ENCODE results near the gene ZFP92. TPM values are rescaled to one million over a fixed set of nuclear protein-coding genes. Genes with fewer than 3 reads are reported as not detected.
"Not testable (repeated sequence)": the region's sequence is repeated elsewhere in the genome, so short reads cannot be mapped to it uniquely, and the experiment has no call there.

Gene ZFP92
- total RNA-seq, 2 experiments from 2014 or later: 1.7 to 1.9 TPM

DNA sequence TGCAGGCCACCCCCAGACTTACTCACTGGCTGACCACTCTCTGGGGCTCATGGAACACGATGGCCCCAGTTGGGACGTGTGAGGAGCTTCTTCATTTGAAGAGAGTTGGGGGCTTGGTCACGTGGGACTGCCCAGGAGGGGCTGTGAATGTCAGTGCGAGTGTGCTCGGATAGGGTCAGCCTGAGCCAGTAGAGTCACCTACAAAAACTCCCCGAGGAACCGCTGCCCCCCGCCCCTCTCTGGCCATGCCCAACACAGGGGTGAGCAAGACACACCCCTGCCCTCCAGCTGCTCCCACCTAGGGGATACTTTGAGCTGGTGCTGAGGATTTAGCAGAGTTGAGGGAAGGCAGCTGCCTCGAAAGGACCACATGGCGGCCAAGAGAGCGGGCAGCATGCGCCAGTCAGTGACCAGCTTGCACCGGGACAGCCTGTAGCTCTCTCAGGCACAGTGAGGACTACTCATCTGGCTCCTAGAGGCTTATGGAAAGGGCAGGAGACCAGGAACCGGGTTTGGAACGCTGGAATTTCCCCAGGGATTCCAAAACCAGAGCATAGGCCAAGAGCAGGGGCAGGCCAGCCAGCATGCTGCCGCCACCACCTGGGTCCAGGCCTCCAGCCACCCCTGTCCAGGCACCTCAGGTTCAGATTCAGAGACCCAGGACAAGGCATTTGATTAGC lies 18.5 kb upstream of the ZFP92 start:
- ChIA-PET POLR2A (no interaction called here), CTCF (no interaction called here)
- no peaks in the 10 kb centered on the region for H3K9me3 Mint-ChIP-seq
- DNase-seq: no peak
- H3K27ac Mint-ChIP-seq: no peak overlapping the region
- no peak overlapping the region for H3K4me3 Mint-ChIP-seq
- H3K27me3 Mint-ChIP-seq: no peaks in the 10 kb centered on the region
- H3K36me3 Mint-ChIP-seq (ENCODE audit: low read depth): no peaks in the 10 kb centered on the region
- H3K4me1 Mint-ChIP-seq: peaks cover 18% of the 10 kb centered on the region

DNA sequence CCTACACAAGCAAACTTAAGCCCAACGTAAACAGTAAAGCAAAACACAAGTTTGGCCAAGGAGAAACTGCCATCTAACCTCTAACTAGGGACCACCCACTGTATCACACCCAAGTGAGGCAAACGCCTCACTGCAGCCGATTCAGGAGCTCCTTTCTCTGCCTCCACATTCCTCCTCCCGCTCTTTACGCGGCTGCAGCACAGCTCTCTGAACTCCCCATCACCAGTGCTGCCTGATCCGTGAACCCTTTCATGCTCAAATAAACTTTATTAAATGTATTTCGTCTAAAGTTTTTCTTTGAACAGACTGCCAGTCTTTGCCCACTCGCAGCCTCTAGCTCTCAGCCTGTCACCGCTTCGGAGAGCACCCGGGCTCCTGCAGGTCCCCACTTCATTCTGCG lies 16.7 kb upstream of the ZFP92 start:
- CTCF ChIA-PET: no interaction called here
- Mint-ChIP-seq H3K4me1 (peaks cover 20% of the 10 kb centered on the region), H3K9me3 (no peaks in the 10 kb centered on the region), H3K27me3 (peaks cover 1% of the 10 kb centered on the region), H3K4me3 (no peak overlapping the region), H3K36me3 (ENCODE audit: low read depth) (no peaks in the 10 kb centered on the region), H3K27ac (no peak overlapping the region)
- DNase-seq: no peak
- POLR2A ChIA-PET: no interaction called here

- Mint-ChIP-seq H3K4me1 (peaks cover 23% of the 10 kb centered on the region), H3K27ac (no peak overlapping the region), H3K9me3 (no peaks in the 10 kb centered on the region), H3K4me3 (no peak overlapping the region), H3K27me3 (peaks cover 1% of the 10 kb centered on the region), H3K36me3 (ENCODE audit: low read depth) (no peaks in the 10 kb centered on the region)
- no peak for DNase-seq
- POLR2A ChIA-PET: no interaction called here
- CTCF ChIA-PET: no interaction called here
These were observed 15.5 kb upstream of the ZFP92 start for GRCh38 chrX:153395613-153396319.

DNA sequence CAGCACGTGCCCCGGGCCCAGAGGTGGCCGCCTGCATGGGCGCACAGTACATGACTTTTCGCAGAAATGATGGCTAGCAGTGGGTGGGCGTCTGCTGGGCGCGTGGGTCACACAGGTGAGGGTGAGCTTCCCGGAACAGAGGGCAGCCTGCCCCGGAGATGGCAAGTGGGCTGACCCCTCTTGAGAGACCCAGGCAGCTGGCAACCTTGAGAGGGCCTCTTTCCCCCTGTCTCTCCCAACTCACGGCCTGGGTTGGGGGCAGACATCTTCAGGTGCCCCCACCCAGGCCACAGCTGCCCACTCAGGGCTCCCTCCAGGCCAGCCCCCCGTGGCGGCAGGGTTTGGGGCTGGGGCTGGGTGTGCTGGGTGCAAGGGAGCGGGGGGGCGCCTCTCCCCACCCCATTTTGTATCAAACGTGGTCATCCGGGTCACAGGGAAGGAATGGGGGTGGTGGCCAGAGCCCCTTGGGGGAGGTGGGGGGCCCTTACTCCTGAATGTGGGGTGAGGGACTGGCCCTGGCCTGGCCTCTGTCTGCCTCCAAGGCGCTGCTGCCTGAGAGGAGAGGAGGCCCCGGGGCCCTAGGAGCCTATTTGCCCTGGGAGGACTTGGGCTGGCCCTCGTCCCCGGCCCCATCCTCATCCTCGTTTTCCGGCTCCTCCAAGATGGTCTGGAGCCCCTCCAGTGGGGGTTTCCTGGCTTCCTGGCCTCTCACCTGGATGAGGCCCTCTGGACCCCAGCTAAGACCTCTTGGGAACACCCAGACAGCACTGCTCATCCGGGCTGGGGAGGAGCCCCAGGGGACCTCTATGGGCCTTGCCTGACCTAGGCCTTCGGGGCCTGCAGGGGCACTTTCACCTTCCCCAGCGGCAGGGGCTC lies 14.7 kb upstream of the ZFP92 start:
- Mint-ChIP-seq H3K4me3 (no peak overlapping the region), H3K9me3 (no peaks in the 10 kb centered on the region), H3K27ac (no peak overlapping the region), H3K4me1 (peaks cover 23% of the 10 kb centered on the region), H3K27me3 (peaks cover 1% of the 10 kb centered on the region), H3K36me3 (ENCODE audit: low read depth) (no peaks in the 10 kb centered on the region)
- DNase-seq: no peak
- POLR2A ChIA-PET: no interaction called here
- CTCF ChIA-PET: no interaction called here

GRCh38 chrX:153397256-153397960 lies 13.9 kb upstream of the ZFP92 start:
- CTCF ChIA-PET: no interaction called here
- Mint-ChIP-seq H3K27me3 (peaks cover 1% of the 10 kb centered on the region), H3K4me1 (peaks cover 23% of the 10 kb centered on the region), H3K4me3 (no peak overlapping the region), H3K27ac (no peak overlapping the region), H3K36me3 (ENCODE audit: low read depth) (no peaks in the 10 kb centered on the region), H3K9me3 (no peaks in the 10 kb centered on the region)
- DNase-seq: no peak
- POLR2A ChIA-PET: no interaction called here

DNA sequence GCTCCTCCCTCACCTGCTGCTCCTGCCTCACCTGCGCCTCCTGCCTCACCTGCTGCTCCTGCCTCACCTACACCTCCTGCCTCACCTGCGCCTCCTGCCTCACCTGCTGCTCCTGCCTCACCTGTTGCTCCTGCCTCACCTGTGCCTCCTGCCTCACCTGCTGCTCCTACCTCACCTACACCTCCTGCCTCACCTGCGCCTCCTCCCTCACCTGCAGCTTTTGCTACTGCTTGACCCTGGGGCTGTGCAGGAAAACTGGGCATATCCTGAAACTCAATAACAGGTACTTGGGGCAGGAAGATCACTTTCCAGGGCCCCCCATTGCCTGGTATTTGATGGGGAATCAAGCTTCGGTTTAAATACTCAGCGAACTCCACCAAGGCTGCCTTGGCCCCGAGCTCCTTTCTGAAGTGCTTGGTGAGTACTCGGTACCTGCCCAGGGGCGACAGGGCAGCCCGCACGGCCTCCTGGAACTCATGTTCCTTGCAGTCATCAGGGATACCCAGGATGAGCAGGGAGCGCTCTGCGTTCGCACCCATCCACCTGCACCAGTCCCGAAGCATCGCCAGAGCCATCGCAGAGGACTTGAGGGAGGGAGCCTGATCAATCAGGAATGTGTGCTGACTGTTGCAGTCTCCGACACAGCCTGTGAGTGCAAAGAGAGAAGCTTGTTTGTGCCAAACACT lies 12.9 kb upstream of the ZFP92 start:
- H3K4me1 Mint-ChIP-seq: peaks cover 26% of the 10 kb centered on the region
- POLR2A ChIA-PET: no interaction called here
- CTCF ChIA-PET: interaction anchor here (1.5 kb wide), 1 partner anchor 366 kb away, joined by 4 read pairs; no protein-coding TSS in a partner anchor
- no peaks in the 10 kb centered on the region for H3K36me3 Mint-ChIP-seq (ENCODE audit: low read depth)
- DNase-seq: no peak
- H3K4me3 Mint-ChIP-seq: no peak overlapping the region
- peaks cover 9% of the 10 kb centered on the region for H3K27me3 Mint-ChIP-seq
- no peaks in the 10 kb centered on the region for H3K9me3 Mint-ChIP-seq
- H3K27ac Mint-ChIP-seq: no peak overlapping the region

DNA sequence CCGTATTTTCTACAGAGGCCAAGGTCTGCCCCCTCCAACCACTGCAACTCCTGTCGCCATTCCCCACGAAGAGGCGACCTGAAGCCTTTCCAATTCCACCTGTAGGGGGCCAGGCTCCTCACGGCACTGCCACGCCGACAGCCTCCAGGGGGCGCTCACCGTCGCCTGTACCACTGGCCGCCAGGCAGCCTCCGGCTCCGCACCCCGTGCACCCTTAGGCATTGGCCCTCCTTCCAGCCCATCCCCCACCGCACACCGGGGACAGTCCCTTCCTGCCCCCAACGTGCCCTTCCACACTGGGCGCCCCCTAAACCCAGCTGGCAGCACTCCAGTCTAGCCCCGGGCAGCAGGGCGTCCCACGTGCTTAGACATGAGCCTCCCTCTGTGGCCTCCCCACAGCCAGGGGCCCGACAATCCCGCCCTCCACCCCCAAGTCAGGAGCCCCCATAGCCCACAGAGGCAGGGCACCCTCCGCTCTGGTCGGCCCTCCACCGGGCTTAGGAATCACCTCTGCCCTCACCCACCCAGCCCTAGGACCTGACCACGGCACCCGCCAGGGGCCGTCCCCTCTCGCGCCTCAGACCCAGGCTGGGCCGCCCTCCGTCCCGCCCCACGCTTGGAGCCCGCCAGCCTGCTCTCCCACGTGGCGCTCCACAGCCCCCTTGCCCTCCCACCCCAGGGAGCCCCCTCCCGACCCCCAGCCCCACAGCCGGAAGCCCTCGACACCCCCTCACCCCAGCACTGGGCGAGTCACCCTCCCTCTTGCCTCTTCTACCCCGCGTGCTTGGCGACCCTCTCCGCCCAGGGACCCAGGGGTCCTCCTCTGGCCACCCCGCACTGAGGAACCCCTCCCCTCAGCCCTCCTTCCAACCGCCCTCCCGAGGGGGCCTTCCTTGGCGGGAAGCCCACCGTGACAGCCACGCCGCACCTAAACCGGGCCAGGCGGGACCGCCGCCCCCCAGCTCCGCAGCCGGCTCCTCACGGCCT lies 10.8 kb upstream of the ZFP92 start:
- Mint-ChIP-seq H3K9me3 (no peaks in the 10 kb centered on the region), H3K4me3 (no peak overlapping the region), H3K36me3 (ENCODE audit: low read depth) (no peaks in the 10 kb centered on the region), H3K27ac (no peak overlapping the region), H3K27me3 (peaks cover 10% of the 10 kb centered on the region), H3K4me1 (peaks cover 22% of the 10 kb centered on the region)
- DNase-seq: peak; percentile 58
- ChIA-PET CTCF (interaction anchor here (1.0 kb wide), 1 partner anchor 20 kb away, joined by 3 read pairs; no protein-coding TSS in a partner anchor), POLR2A (no interaction called here)

- Mint-ChIP-seq H3K36me3 (ENCODE audit: low read depth) (no peaks in the 10 kb centered on the region), H3K4me3 (no peak within 1 kb of the TSS), H3K4me1 (peaks cover 16% of the 10 kb centered on the region), H3K9me3 (no peaks in the 10 kb centered on the region), H3K27ac (no peak within 1 kb of the TSS), H3K27me3 (peaks cover 10% of the 10 kb centered on the region)
- CTCF ChIA-PET: no interaction called here
- no peak for DNase-seq
- POLR2A ChIA-PET: no interaction called here
These were observed 10.0 kb upstream of the ZFP92 start, which contains the start of gene PNMA6E for GRCh38 chrX:153401133-153401764. TSS of gene PNMA6E (minus strand) at chrX:153401350. CDS start at chrX:153398849, 2,501 bp downstream.

DNA sequence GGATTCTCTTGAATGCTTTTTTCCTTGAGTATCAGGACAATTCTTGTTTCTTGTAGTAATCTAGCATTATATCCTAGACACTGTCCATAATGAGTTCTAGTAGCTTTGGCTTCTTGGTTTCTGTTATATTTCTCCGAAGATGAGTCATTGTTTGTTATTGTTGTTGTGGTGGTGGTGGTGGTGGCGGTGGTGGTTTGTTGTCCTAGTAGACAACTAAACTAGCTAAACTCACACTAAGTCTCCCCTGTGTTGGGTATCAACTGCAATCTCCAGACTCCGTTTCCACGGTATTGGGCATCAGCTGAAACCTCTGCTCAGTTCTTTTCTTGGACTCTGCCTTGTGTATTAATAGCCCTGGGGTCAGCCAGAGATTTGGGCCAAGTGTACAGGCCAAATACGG lies 6.9 kb upstream of the ZFP92 start:
- peak; percentile 37 for DNase-seq
- H3K36me3 Mint-ChIP-seq (ENCODE audit: low read depth); H3K27me3 Mint-ChIP-seq; CTCF ChIA-PET; H3K4me3 Mint-ChIP-seq; POLR2A ChIA-PET; H3K9me3 Mint-ChIP-seq; H3K27ac Mint-ChIP-seq: not testable (repeated sequence)
- peaks cover 16% of the 10 kb centered on the region for H3K4me1 Mint-ChIP-seq

GRCh38 chrX:153405426-153405825 lies 5.8 kb upstream of the ZFP92 start:
- no peaks in the 10 kb centered on the region for H3K36me3 Mint-ChIP-seq (ENCODE audit: low read depth)
- ChIA-PET POLR2A (no interaction called here), CTCF (no interaction called here)
- H3K27me3 Mint-ChIP-seq: peaks cover 8% of the 10 kb centered on the region
- H3K4me3 Mint-ChIP-seq: no peak overlapping the region
- H3K27ac Mint-ChIP-seq: no peak overlapping the region
- no peak for DNase-seq
- H3K9me3 Mint-ChIP-seq: no peaks in the 10 kb centered on the region
- H3K4me1 Mint-ChIP-seq: peaks cover 11% of the 10 kb centered on the region

- Mint-ChIP-seq H3K36me3 (ENCODE audit: low read depth) (no peaks in the 10 kb centered on the region), H3K4me3 (no peak overlapping the region), H3K27me3 (peaks cover 11% of the 10 kb centered on the region), H3K27ac (no peak overlapping the region), H3K4me1 (peaks cover 13% of the 10 kb centered on the region), H3K9me3 (no peaks in the 10 kb centered on the region)
- no peak for DNase-seq
- POLR2A ChIA-PET: no interaction called here
- CTCF ChIA-PET: no interaction called here
These were observed 5.3 kb upstream of the ZFP92 start for GRCh38 chrX:153406011-153406410.

All from activated CD4-positive, alpha-beta memory T cell treated with anti-CD3 and anti-CD28 coated beads, Interleukin-2, amount 10 ng/mL, durations not matched to agents 7 days and 5 days (primary cell).